ENCODE measurements around the gene EIF4B. TPM values are rescaled to one million over a fixed set of nuclear protein-coding genes. Genes with fewer than 3 reads are reported as not detected.

The EIF4B gene
- total RNA-seq = 100 to 1,000 TPM; 400 to 648 (median 576) TPM

- intact Hi-C loops (cut with DNase I) = no loop called here
- DNase-seq (ENCODE audit: extremely low spot score) = peak; percentile 100
- Histone ChIP-seq H3K9me3 (no peaks in the 10 kb centered on the region), H3K36me3 (peaks cover 0 to 11% (median 3%) of the 10 kb centered on the region in 4 donors), H3K4me3 (peak within 1 kb of the TSS; percentile 64 to 99 (median 81)), H3K4me1 (peaks cover 50 to 57% (median 55%) of the 10 kb centered on the region in 4 donors), H3K27me3 (peaks cover 0 to under 1% (median 0%) of the 10 kb centered on the region in 4 donors), H3K27ac (replicated peaks in 1 of 4) (peak within 1 kb of the TSS; percentile 86 to 95 (median 89))
- WGBS = under 1% methylated on average over 45 of the region's 64 CpGs
- TF ChIP-seq POLR2AphosphoS5 (IDR thresholded peaks at IDR 0.05) = peak; percentile 94 to 98
- peak in 1 of 3 experiments; percentile 34 for TF ChIP-seq CTCF (IDR thresholded peaks at IDR 0.05)
- TF ChIP-seq EP300 (IDR thresholded peaks at IDR 0.05) = peak; percentile 63
- peak; percentile 52 for TF ChIP-seq POLR2A (IDR thresholded peaks at IDR 0.05; ENCODE audit: low read depth)
Observed at GRCh38 chr12:53005986-53006809, at the start of gene EIF4B. Gene EIF4B, plus strand, starts transcription at chr12:53006456. Its CDS starts 28 bp downstream, at chr12:53006484.

GRCh38 chr12:52956987-52957386 is 49.3 kb upstream of the EIF4B start:
- WGBS = 60% methylated on average over 5 of the region's 5 CpGs
- intact Hi-C loops (cut with DNase I) = no loop called here
- no peak overlapping the region for H3K27ac ChIP-seq (replicated peaks in 1 of 4)
- no peak for TF ChIP-seq POLR2A (IDR thresholded peaks at IDR 0.05; ENCODE audit: low read depth)
- TF ChIP-seq EP300 (IDR thresholded peaks at IDR 0.05) = no peak
- TF ChIP-seq CTCF (IDR thresholded peaks at IDR 0.05) = no peak
- no peak for TF ChIP-seq POLR2AphosphoS5 (IDR thresholded peaks at IDR 0.05)
- no peaks in the 10 kb centered on the region for H3K4me1 ChIP-seq
- no peaks in the 10 kb centered on the region for H3K9me3 ChIP-seq
- H3K27me3 ChIP-seq = peaks cover 0 to 8% (median 0%) of the 10 kb centered on the region in 4 donors
- no peaks in the 10 kb centered on the region for H3K36me3 ChIP-seq
- H3K4me3 ChIP-seq = no peak overlapping the region
- no peak for DNase-seq (ENCODE audit: extremely low spot score)

- no peak for DNase-seq (ENCODE audit: extremely low spot score)
- 47% methylated on average over 17 of the region's 19 CpGs for WGBS
- no peaks in the 10 kb centered on the region for H3K9me3 ChIP-seq
- H3K27ac ChIP-seq (replicated peaks in 1 of 4) = peak overlapping the region in 2 of 4 donors; percentile 45 to 52
- peaks cover 0 to 19% (median 11%) of the 10 kb centered on the region in 4 donors for H3K4me1 ChIP-seq
- TF ChIP-seq CTCF (IDR thresholded peaks at IDR 0.05) (no peak), POLR2AphosphoS5 (IDR thresholded peaks at IDR 0.05) (no peak), EP300 (IDR thresholded peaks at IDR 0.05) (no peak), POLR2A (IDR thresholded peaks at IDR 0.05; ENCODE audit: low read depth) (no peak)
- peak overlapping the region in 3 of 4 donors; percentile 32 to 56 (median 45) for H3K4me3 ChIP-seq
- peaks cover 0 to 36% (median 5%) of the 10 kb centered on the region in 4 donors for H3K27me3 ChIP-seq
- no peaks in the 10 kb centered on the region for H3K36me3 ChIP-seq
- intact Hi-C loops (cut with DNase I) = no loop called here
Observed at GRCh38 chr12:52964556-52965336, 41.5 kb upstream of the EIF4B start.

GRCh38 chr12:52965337-52965731 is 40.9 kb upstream of the EIF4B start:
- Histone ChIP-seq H3K27me3 (peaks cover 0 to 35% (median 5%) of the 10 kb centered on the region in 4 donors), H3K36me3 (no peaks in the 10 kb centered on the region), H3K27ac (replicated peaks in 1 of 4) (peak overlapping the region in 2 of 4 donors; percentile 45 to 52), H3K9me3 (no peaks in the 10 kb centered on the region), H3K4me1 (peaks cover 0 to 25% (median 17%) of the 10 kb centered on the region in 4 donors), H3K4me3 (peak overlapping the region in 3 of 4 donors; percentile 32 to 56 (median 45))
- DNase-seq (ENCODE audit: extremely low spot score) = no peak
- intact Hi-C loops (cut with DNase I) = no loop called here
- 4% methylated on average over 15 of the region's 28 CpGs for WGBS
- no peak for TF ChIP-seq POLR2A (IDR thresholded peaks at IDR 0.05; ENCODE audit: low read depth)
- TF ChIP-seq EP300 (IDR thresholded peaks at IDR 0.05) = no peak
- no peak for TF ChIP-seq CTCF (IDR thresholded peaks at IDR 0.05)
- no peak for TF ChIP-seq POLR2AphosphoS5 (IDR thresholded peaks at IDR 0.05)

Data from esophagus muscularis mucosa (tissue), 4 donors.